K562 (cell line): ENCODE measurements around the gene MYO1A. TPM values are rescaled to one million over a fixed set of nuclear protein-coding genes. Genes with fewer than 3 reads are reported as not detected.

Experiments
- ATAC-seq: fragments of 200-7000 bp; cut with Tn5 transposase; 3 replicates; pipeline ENCODE4 v1.9.1; 2020; ENCODE audit warnings: moderate library complexity
- BruUV-seq: library from RNA; stranded (reverse); fragments of 400-500 nt; replicated peaks from 2 replicates; lab custom pipeline; 2021; lab: Mats Ljungman, UMichigan
- CTCF ChIA-PET: fragments of 300-600 bp; formaldehyde crosslinking; extraction: SDS; loops from one replicate; lab custom pipeline; 2021; ENCODE audit warnings: low intra/inter-chr PET ratio; lab: Yijun Ruan, JAX
- POLR2A ChIA-PET: fragments of 300-600, 350-650 bp; sonication (Branson Sonifier 250); formaldehyde crosslinking; extraction: SDS; loops from one replicate; lab custom pipeline; 2021; ENCODE audit warnings: antibody characterized with exemption, inconsistent platforms; lab: Yijun Ruan, JAX
- DNase-seq, 4 experiments: peaks; one replicate each; pipeline versions ENCODE4 v3.0.0 to v3.0.0-alpha.2; 2011 to 2018; ENCODE audit warnings: low spot score in 3 of 4, mixed read lengths in 3 of 4; ENCODE audit errors: extremely low read depth in 1 of 4
- FAIRE-seq: peaks from 2 replicates; lab custom pipeline; 2011; peaks lifted over from hg19 to GRCh38; lab: Jason Lieb, UNC
- H2AFZ ChIP-seq: 2 replicates; pipeline ENCODE4 v1.6.0; 2011; ENCODE audit warnings: low read depth, low read length, control low read depth, inconsistent platforms
- H3K27ac ChIP-seq: fragments of 200-600 bp; 3 replicates; pipeline ENCODE4 v1.8.0; 2011; ENCODE audit warnings: low read depth, mild to moderate bottlenecking, control low read depth, inconsistent platforms, low read length, moderate library complexity, mixed read lengths; ENCODE audit errors: extremely low read depth
- H3K27me3 ChIP-seq, 2 experiments: fragments of 300-600 bp in 1 of 2; 2 replicates in 1 of 2; 3 replicates in 1 of 2; pipeline versions ENCODE4 v1.6.0 to v1.8.0; 2011; ENCODE audit warnings: inconsistent platforms in 2 of 2, low read length in 2 of 2, mild to moderate bottlenecking in 1 of 2, mixed read lengths in 1 of 2, moderate library complexity in 1 of 2; ENCODE audit not compliant: control insufficient read depth in 2 of 2, insufficient read depth in 2 of 2
- H3K36me3 ChIP-seq: fragments of 300-600 bp; 3 replicates; pipeline ENCODE4 v1.8.0; 2011; ENCODE audit warnings: mild to moderate bottlenecking, low read length, inconsistent platforms; ENCODE audit not compliant: control insufficient read depth, insufficient read depth
- H3K4me1 ChIP-seq, 2 experiments: fragments of 200-600 bp in 1 of 2; replicated peaks in 1 of 2; 2 replicates in 1 of 2; 3 replicates in 1 of 2; pipeline versions ENCODE4 v1.5.1 to v1.8.0; 2011; ENCODE audit warnings: inconsistent platforms in 2 of 2, low read length in 2 of 2, mild to moderate bottlenecking in 1 of 2, mixed read lengths in 1 of 2, moderate library complexity in 1 of 2; ENCODE audit not compliant: control insufficient read depth in 2 of 2, insufficient read depth in 2 of 2
- H3K4me2 ChIP-seq: 2 replicates; pipeline ENCODE4 v1.6.1; 2011; ENCODE audit warnings: low read length, control low read depth, inconsistent platforms, mixed read lengths; ENCODE audit not compliant: insufficient read depth
- H3K4me3 ChIP-seq: fragments of 200-600 bp; sonication (generic), shearing (Covaris generic); 2 replicates; pipeline ENCODE4 v1.5.1; 2016; ENCODE audit warnings: control low read depth, inconsistent platforms
- H3K79me2 ChIP-seq: fragments of 200-600 bp; 3 replicates; pipeline ENCODE4 v1.8.0; 2011; ENCODE audit warnings: low read length, inconsistent platforms; ENCODE audit not compliant: control insufficient read depth, insufficient read depth
- H3K9ac ChIP-seq, 2 experiments: 2 replicates each; pipeline versions ENCODE4 v1.6.0 to v1.6.1; 2011; ENCODE audit warnings: low read depth in 2 of 2, low read length in 2 of 2, control low read depth in 1 of 2, inconsistent platforms in 1 of 2, mild to moderate bottlenecking in 1 of 2, mixed read lengths in 1 of 2; ENCODE audit not compliant: insufficient read depth in 1 of 2
- H3K9me1 ChIP-seq: one replicate; pipeline ENCODE4 v1.6.0; 2011; ENCODE audit warnings: inconsistent platforms, mild to moderate bottlenecking, low read length, moderate library complexity; ENCODE audit not compliant: control insufficient read depth, insufficient read depth
- H3K9me3 ChIP-seq: replicated peaks from 2 replicates; pipeline ENCODE4 v1.5.1; 2011; ENCODE audit warnings: low read depth, low read length, inconsistent platforms; ENCODE audit not compliant: control insufficient read depth, insufficient read depth
- H4K20me1 ChIP-seq: replicated peaks from 2 replicates; pipeline ENCODE4 v1.6.1; 2011; ENCODE audit warnings: low read length, inconsistent platforms, mixed read lengths; ENCODE audit not compliant: control insufficient read depth, insufficient read depth
- E2F3 ChIP-seq: fragments of 250-450 bp; sonication (Bioruptor Pico); IDR thresholded peaks from 2 replicates; pipeline ENCODE4 v1.4.0; 2020; ENCODE audit warnings: mild to moderate bottlenecking
- GTF2E2 ChIP-seq: fragments of 200-800 bp; sonication (Bioruptor generic); IDR thresholded peaks from 2 replicates; pipeline ENCODE4 v1.6.1; 2016; ENCODE audit warnings: missing genetic modification characterization, missing compliant biosample characterization
- POLR2B ChIP-seq: fragments of 450-650 bp; IDR thresholded peaks from 2 replicates; pipeline ENCODE4 v1.6.1; 2018; ENCODE audit warnings: low read depth; ENCODE audit not compliant: partially characterized antibody
- RFX5 ChIP-seq: IDR thresholded peaks from 2 replicates; pipeline ENCODE4 v1.6.1; 2011; ENCODE audit warnings: low read depth, mild to moderate bottlenecking, improper control_type of control experiment, low read length
- SLC30A9 ChIP-seq: fragments of 250-450 bp; sonication (Bioruptor Pico); IDR thresholded peaks from 2 replicates; pipeline ENCODE4 v1.8.0; 2022; ENCODE audit warnings: mild to moderate bottlenecking, moderate library complexity
- THRAP3 ChIP-seq: fragments of 450-650 bp; IDR thresholded peaks from 2 replicates; pipeline ENCODE4 v1.6.1; 2016; ENCODE audit warnings: mild to moderate bottlenecking, inconsistent platforms, borderline replicate concordance
- YY1 ChIP-seq, 3 experiments: IDR thresholded peaks; 2 replicates each; pipeline ENCODE4 v1.6.1; 2011; ENCODE audit warnings: low read length in 2 of 3, mild to moderate bottlenecking in 2 of 3, moderate library complexity in 2 of 3, borderline replicate concordance in 1 of 3, control low read depth in 1 of 3, low read depth in 1 of 3; ENCODE audit not compliant: insufficient read depth in 3 of 3, insufficient replicate concordance in 2 of 3, control insufficient read depth in 1 of 3, insufficient read length in 1 of 3; ENCODE audit errors: extremely low read depth in 1 of 3
- WGBS: fragments of 100-300 bp; shearing (Covaris generic); methylation state at CpG from one replicate; pipeline ENCODE4 v1.1.6; 2016; ENCODE audit warnings: low coverage, mixed read lengths; ENCODE audit not compliant: insufficient coverage; ENCODE audit errors: missing lambda C conversion rate; 5-methylcytosine and 5-hydroxymethylcytosine counted together
- in situ Hi-C: fragments of 300-500 bp; cut with MboI; formaldehyde crosslinking; loops from 4 replicates; pipeline ENCODE4 v1.15.0; 2018; ENCODE audit warnings: inconsistent platforms, mixed read lengths
- intact Hi-C: fragments of 100-400 bp; cut with micrococcal nuclease; formaldehyde crosslinking; loops from 2 replicates; pipeline ENCODE4 v1.14.2; 2022
- polyA plus RNA-seq, 8 experiments: library from polyadenylated mRNA; depleted of rRNA in 4 of 8; stranded (reverse) in 5 of 8; unstranded in 3 of 8; fragments of >200 nt; fragmentation: Nextera tagmentation in 2 of 8; fragmentation: Illumina TruSeq in 1 of 8; extraction: Ambion mirVana in 2 of 8; extraction: Trizol in 1 of 8; gene quantifications; 2 replicates each; pipeline versions ENCODE4 v1.2.1 to v1.2.3, GENCODE V29; 2011 to 2014; ENCODE audit warnings: inconsistent platforms in 1 of 8, missing spikeins in 1 of 8
- total RNA-seq, 7 experiments: library from RNA; depleted of rRNA in 6 of 7; stranded (reverse); fragments of >200 nt in 6 of 7; fragmentation: Illumina TruSeq in 2 of 7; extraction: Trizol in 2 of 7; gene quantifications; 2 replicates each; pipeline versions ENCODE4 v1.2.1 to v1.2.3, GENCODE V29; 2011 to 2021; ENCODE audit warnings: low replicate concordance in 1 of 7

MYO1A gene
- total and polyA plus RNA-seq, 9 of the 15 experiments (the other 6 are each of a cell fraction or from before 2014, with no cell fraction given): 0.03 to 0.29 (median 0.14) TPM; not detected in 2

GRCh38 chr12:57009949-57010626, 39.8 kb downstream of the MYO1A start:
- in situ Hi-C loops: loop anchor here (5.0 kb wide), 2 partner anchors 42 to 102 kb away; partner anchors contain the start of genes MYO1A and STAT6
- Histone ChIP-seq H3K79me2 (peaks cover 11% of the 10 kb centered on the region), H3K4me3 (no peak overlapping the region), H3K9me3 (no peaks in the 10 kb centered on the region), H3K4me2 (no peak overlapping the region), H3K4me1 (peaks cover 7 to 30% of the 10 kb centered on the region in 2 experiments; a peak in 4 of 5 replicates), H3K9me1 (no peaks in the 10 kb centered on the region), H2AFZ (no peak overlapping the region), H3K27ac (no peak overlapping the region), H3K36me3 (no peaks in the 10 kb centered on the region), H4K20me1 (no peaks in the 10 kb centered on the region), H3K9ac (no peak overlapping the region), H3K27me3 (peaks cover 2 to 20% of the 10 kb centered on the region in 2 experiments)
- BruUV-seq: no TSS peak
- FAIRE-seq (no peak), DNase-seq (no peak), ATAC-seq (no peak)
- POLR2A ChIA-PET: interaction anchor here (0.8 to 1.1 kb wide), 2 partner anchors 9 to 285 kb away, joined by 3 to 4 read pairs; partner anchors contain the start of gene NACA
- intact Hi-C loops: loop anchor here (2.0 to 10.0 kb wide), 2 partner anchors 173 to 375 kb away; partner anchors contain the start of gene BAZ2A
- 83% methylated on average over 5 of the region's 5 CpGs for WGBS
- TF ChIP-seq SLC30A9: no peak
- no peak for TF ChIP-seq GTF2E2 (tag)
- no peak for TF ChIP-seq POLR2B
- TF ChIP-seq YY1 (IDR thresholded peaks at IDR 0.05; ENCODE audit: borderline replicate concordance in 1 of 3, control insufficient read depth in 1 of 3, extremely low read depth in 1 of 3, insufficient read depth in 3 of 3, insufficient read length in 1 of 3, insufficient replicate concordance in 2 of 3, low read depth in 1 of 3, low read length in 2 of 3): no peak
- TF ChIP-seq RFX5: no peak
- TF ChIP-seq E2F3 (CRISPR knock-in tag): no peak
- no peak for TF ChIP-seq THRAP3
- CTCF ChIA-PET: interaction anchor here (0.7 to 2.4 kb wide), 2 partner anchors 51 to 173 kb away, joined by 3 to 9 read pairs; no protein-coding TSS in a partner anchor
